Measurements from ENCODE around the gene COL8A1. TPM values are rescaled to one million over a fixed set of nuclear protein-coding genes. Genes with fewer than 3 reads are reported as not detected.

Gene COL8A1
- total RNA-seq, 8 experiments from 2014 or later, result 0.05 to 156 (median 2.5) TPM

DNA sequence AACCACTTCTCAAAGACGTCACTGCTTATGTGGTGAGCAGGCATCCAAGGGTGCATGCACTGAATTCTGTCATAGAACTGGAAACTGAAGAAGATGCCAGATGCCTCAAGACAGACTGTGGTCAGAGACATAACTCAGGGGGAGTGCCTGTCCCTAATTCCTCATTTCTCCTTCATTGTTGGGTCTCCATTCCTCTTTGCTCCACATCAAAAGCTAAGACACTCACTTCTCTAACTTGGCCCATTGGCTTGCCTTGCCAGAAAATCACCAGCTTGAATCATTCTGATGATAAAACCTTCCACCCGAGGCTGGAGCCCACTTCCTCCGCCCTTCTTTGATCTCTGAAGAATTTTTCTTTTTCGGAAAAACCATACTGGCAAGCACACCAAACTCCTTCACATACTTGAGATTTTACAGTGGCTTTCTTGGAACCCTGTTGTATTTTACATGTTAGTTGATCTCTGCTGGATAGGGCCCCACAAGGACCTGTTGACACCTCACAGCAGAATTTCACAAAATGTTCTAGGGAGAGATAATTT, 69.9 kb downstream of the COL8A1 start:
- H3K27ac ChIP-seq, result no peak overlapping the region
- no peak for ATAC-seq (replicated peaks in 6 of 8)
- H3K4me3 ChIP-seq, result no peak overlapping the region
- no peaks in the 10 kb centered on the region for H3K4me1 ChIP-seq (replicated peaks in 1 of 2)
- 36 to 100% (median 90%) methylated on average over 1 to 3 of the region's 4 CpGs; no CpG with 5 or more reads in 2 of the 10 experiments for WGBS, 10 experiments
- in situ Hi-C loops (cut with MboI; ENCODE audit: low pct_unique_long_range_greater_than_20kb in 2 of 9, low sequenced_read_pairs in 9 of 9, unreplicated experiment in 9 of 9), result no loop called here

DNA sequence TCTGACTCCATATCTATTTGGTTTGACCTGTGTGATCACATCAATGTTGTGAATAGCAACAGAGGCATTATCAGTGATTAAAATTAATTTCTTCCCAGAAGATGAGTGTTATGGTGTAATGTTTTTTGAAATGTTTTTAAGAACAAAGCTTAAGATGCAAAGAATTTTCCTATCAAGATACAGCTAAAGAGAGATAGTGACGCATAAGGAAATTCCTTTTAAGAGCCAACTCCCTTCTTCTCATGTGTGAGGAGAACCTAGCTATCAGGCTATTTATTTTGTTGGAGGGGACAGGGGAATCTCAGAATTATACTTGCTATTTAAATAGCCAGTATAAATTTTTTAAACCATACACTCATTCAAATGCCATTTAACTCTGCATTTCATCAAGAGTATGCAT, 71.3 kb downstream of the COL8A1 start:
- H3K4me3 ChIP-seq, result no peak overlapping the region
- in situ Hi-C loops (cut with MboI; ENCODE audit: low pct_unique_long_range_greater_than_20kb in 2 of 9, low sequenced_read_pairs in 9 of 9, unreplicated experiment in 9 of 9), result no loop called here
- WGBS, 10 experiments, result 78 to 100% (median 100%) methylated on average over 1 of the region's 1 CpG; no CpG with 5 or more reads in 3 of the 10 experiments
- no peak overlapping the region for H3K27ac ChIP-seq
- peak in 2 of 8 experiments; percentile 19 to 63 for ATAC-seq (replicated peaks in 6 of 8)
- H3K4me1 ChIP-seq (replicated peaks in 1 of 2), result no peaks in the 10 kb centered on the region

DNA sequence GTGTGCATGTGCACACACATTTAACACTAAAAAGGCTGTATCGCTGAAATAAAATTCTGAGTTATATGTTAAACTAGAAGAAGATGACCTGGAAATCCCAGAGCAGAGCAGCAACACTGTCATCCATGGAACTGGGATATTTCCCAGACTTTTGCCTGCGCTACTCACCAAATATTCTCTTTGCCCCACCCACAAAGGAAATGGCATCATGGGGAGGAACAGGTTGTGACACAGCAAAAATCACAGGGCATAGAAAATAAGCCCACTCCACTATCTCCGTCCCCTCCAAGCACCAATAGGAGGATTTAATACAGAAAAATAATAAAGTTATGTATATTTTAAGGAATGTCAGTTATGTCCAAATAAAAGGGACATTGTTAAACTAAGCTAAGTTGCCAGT, 71.7 kb downstream of the COL8A1 start:
- 31 to 100% (median 68%) methylated on average over 1 to 3 of the region's 3 CpGs; no CpG with 5 or more reads in 2 of the 10 experiments for WGBS, 10 experiments
- no peaks in the 10 kb centered on the region for H3K4me1 ChIP-seq (replicated peaks in 1 of 2)
- in situ Hi-C loops (cut with MboI; ENCODE audit: low pct_unique_long_range_greater_than_20kb in 2 of 9, low sequenced_read_pairs in 9 of 9, unreplicated experiment in 9 of 9), result no loop called here
- H3K27ac ChIP-seq, result no peak overlapping the region
- no peak overlapping the region for H3K4me3 ChIP-seq
- ATAC-seq (replicated peaks in 6 of 8), result peak in 2 of 8 experiments; percentile 31 to 33

DNA sequence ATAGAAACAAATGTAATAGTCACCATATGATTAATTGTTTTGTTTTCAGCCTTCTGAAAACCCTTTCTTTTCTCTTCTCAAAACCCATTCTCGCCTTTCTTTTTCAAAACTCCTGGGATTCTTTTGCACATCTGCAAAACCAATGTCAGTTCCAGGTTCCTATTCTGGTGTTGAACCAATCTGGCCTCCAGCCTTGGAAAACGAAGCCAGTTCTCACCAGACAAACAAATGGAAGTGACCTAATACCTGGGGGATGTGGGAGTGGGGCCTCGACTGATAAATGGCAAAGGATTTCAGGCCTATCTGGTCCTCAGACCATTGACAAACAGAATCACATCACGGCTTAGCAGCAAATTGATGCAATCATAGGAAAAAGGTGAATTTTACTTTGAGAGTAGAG, 73.0 kb downstream of the COL8A1 start:
- 38 to 80% (median 74%) methylated on average over 1 to 4 of the region's 4 CpGs for WGBS, 10 experiments
- ATAC-seq (replicated peaks in 6 of 8), result no peak

DNA sequence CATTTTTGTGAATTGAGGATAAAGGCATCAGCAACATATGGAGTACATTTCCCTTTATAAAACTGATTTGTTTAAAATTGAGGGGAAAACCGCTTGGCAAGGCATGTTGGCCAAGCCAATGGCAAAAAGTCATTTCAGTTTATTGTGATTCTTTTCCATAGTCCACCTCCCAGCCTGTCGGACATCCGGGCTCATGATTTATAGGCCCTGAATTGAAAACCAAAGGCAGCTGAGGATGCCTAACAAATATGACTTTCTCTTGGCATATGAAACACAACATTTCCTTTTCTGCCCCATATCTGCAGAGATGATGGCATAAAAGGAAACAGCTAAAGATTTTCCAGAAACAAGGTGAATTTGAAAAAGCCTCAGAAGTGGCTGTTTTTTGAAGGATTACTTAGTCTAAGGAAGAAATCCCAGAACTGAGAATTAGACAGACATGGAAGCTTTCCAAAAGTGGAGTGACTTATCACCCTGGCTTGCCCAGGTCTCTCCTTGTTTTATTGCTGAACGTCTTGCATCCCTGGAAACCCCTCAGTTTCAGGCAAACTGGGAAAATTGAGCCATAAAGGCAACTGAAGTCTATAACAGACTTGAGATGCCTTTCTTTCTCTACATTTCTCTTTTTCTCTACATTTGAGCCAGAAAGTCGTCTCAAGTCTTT, 74.0 kb downstream of the COL8A1 start:
- in situ Hi-C loops (cut with MboI; ENCODE audit: low pct_unique_long_range_greater_than_20kb in 2 of 9, low sequenced_read_pairs in 9 of 9, unreplicated experiment in 9 of 9), result no loop called here
- H3K4me1 ChIP-seq (replicated peaks in 1 of 2), result no peaks in the 10 kb centered on the region
- ATAC-seq (replicated peaks in 6 of 8), result no peak
- H3K27ac ChIP-seq, result no peak overlapping the region
- no peak overlapping the region for H3K4me3 ChIP-seq
- 40 to 96% (median 87%) methylated on average over 1 to 5 of the region's 5 CpGs for WGBS, 10 experiments

More for the DNA sequence above, 73.0 kb downstream of the COL8A1 start:
- no peak overlapping the region for H3K27ac ChIP-seq
- H3K4me3 ChIP-seq, result no peak overlapping the region
- no peaks in the 10 kb centered on the region for H3K4me1 ChIP-seq (replicated peaks in 1 of 2)
- in situ Hi-C loops (cut with MboI; ENCODE audit: low pct_unique_long_range_greater_than_20kb in 2 of 9, low sequenced_read_pairs in 9 of 9, unreplicated experiment in 9 of 9), result no loop called here

DNA sequence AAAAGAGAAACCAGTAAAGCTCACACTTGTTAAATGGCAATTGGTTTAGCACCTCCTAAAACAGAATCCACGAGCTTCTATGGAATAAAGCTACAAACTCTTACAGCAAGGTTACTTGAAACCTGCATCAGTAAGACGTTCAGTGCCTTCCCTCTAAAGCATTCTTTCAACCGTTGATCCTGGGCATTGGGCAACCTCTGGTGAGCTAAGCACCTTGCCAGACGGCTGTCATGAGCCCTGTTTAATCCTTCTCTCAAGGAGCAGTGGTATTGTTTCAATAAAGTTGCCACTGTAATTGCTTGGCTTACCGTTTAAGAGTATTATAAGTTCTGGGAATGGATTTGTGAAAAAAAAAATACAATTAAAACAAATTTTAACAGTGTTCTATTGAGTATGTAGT, 75.0 kb downstream of the COL8A1 start:
- Histone ChIP-seq H3K27ac (no peak overlapping the region), H3K4me1 (replicated peaks in 1 of 2) (no peaks in the 10 kb centered on the region), H3K4me3 (no peak overlapping the region)
- in situ Hi-C loops (cut with MboI; ENCODE audit: low pct_unique_long_range_greater_than_20kb in 2 of 9, low sequenced_read_pairs in 9 of 9, unreplicated experiment in 9 of 9), result no loop called here
- WGBS, 10 experiments, result 40 to 86% (median 75%) methylated on average over 1 to 5 of the region's 5 CpGs; no CpG with 5 or more reads in 3 of the 10 experiments
- ATAC-seq (replicated peaks in 6 of 8), result no peak

DNA sequence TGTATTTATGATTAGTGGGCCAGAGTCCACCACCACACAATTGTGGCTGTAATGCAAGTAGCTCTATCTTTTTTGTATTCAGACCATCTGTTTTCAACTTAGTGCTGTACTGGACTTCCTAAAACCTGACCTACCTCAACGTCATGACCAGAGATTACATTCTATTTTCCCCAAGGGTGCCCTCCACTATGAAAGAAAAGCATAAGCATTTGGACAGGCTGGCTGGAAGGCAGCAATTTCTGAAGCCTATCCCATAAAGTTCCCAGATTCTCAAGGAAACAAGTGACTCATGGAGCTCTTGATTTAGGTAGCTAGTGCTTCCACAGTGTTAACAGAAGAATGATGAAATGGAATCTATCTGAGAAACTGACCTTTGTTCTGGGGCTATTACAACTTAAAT, 75.8 kb downstream of the COL8A1 start:
- in situ Hi-C loops (cut with MboI; ENCODE audit: low pct_unique_long_range_greater_than_20kb in 2 of 9, low sequenced_read_pairs in 9 of 9, unreplicated experiment in 9 of 9), result no loop called here
- ATAC-seq (replicated peaks in 6 of 8), result no peak
- 20 to 100% (median 79%) methylated on average over 1 of the region's 1 CpG; no CpG with 5 or more reads in 2 of the 10 experiments for whole genome bisulfite sequencing, 10 experiments
- Histone ChIP-seq H3K4me1 (replicated peaks in 1 of 2) (no peaks in the 10 kb centered on the region), H3K27ac (no peak overlapping the region), H3K4me3 (no peak overlapping the region)

DNA sequence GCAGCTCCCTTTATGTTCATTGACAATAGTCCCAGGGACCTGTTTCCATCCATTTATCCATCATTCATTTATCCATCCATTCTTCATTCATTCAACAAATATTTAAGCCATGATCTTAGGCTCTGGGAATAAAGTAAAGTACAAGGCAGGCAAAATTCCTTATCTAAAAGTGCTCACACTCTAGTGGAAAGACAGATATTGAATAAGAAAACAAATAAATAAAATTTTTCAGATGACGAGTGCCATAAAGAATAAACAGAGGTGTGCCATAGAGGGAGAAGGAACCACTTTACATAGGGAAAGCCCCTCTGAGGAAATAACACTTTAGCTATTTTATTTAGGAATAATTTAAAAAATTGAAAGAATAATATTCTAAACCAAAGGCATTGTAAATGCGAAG, 76.2 kb downstream of the COL8A1 start:
- H3K4me1 ChIP-seq (replicated peaks in 1 of 2), result no peaks in the 10 kb centered on the region
- no peak for ATAC-seq (replicated peaks in 6 of 8)
- H3K27ac ChIP-seq, result no peak overlapping the region
- in situ Hi-C loops (cut with MboI; ENCODE audit: low pct_unique_long_range_greater_than_20kb in 2 of 9, low sequenced_read_pairs in 9 of 9, unreplicated experiment in 9 of 9), result no loop called here
- 67 to 100% (median 89%) methylated on average over 1 to 2 of the region's 2 CpGs; no CpG with 5 or more reads in 3 of the 10 experiments for WGBS, 10 experiments
- no peak overlapping the region for H3K4me3 ChIP-seq

DNA sequence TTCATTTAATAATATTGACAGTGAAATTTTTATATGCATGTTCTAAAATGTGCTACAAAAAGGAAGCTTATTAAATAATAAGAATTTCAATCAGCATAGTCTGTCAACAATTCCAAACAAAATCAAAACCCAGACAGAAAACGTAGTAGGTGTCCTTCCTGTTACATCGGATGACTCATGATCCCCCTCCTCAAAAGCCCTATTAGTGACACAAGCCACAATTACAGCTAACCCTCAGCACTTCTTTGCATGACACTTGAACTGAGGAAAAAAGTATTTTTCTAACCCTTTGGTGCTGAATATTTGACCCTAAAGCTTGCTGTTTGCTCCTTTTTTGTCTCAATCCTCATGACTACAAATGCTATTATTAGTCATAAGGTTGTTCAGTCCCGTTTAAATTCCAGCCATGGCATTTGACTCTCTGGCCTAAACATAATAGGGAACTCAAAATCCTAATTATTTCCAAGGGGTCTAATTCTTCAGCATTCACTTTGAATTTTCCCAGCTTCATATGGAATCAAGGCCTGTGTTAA, 78.1 kb downstream of the COL8A1 start:
- 10 to 100% (median 38%) methylated on average over 1 to 3 of the region's 3 CpGs; no CpG with 5 or more reads in 2 of the 10 experiments for WGBS, 10 experiments
- in situ Hi-C loops (cut with MboI; ENCODE audit: low pct_unique_long_range_greater_than_20kb in 2 of 9, low sequenced_read_pairs in 9 of 9, unreplicated experiment in 9 of 9), result no loop called here
- Histone ChIP-seq H3K27ac (no peak overlapping the region), H3K4me3 (no peak overlapping the region), H3K4me1 (replicated peaks in 1 of 2) (no peaks in the 10 kb centered on the region)
- no peak for ATAC-seq (replicated peaks in 6 of 8)

DNA sequence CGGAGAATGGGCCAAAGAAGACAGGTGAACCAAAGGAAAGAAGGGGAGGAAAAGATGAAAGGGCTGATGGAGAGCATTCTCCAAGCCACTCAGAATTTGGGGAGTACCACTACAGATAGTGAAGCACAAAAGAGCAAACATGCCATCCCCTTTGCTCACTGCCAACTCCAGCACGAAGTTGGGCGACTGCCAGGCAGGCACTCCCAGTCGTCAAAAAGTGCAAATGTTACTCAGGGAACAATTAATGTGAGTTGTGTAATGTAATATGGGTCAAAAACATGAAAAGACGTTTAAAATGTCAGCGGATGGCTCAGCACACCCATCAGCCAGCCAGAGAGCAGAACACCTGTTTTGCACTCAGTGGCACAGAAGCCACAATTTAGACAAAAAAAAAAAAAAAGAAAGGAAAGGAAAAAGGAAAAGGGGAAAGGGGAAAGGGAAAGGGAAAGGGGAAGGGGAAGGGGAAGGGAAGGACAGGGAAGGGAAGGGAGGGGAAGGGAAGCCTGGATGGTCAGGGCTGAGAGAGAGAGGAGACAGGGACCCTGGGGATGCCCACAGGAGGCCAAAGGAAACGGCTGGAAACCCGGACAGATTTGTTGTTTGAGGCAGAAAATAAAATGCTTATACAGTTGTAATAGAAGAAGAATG, 82.7 kb downstream of the COL8A1 start:
- H3K4me1 ChIP-seq (replicated peaks in 1 of 2), result no peaks in the 10 kb centered on the region
- no peak overlapping the region for H3K27ac ChIP-seq
- no peak overlapping the region for H3K4me3 ChIP-seq
- ATAC-seq (replicated peaks in 6 of 8), result peak in 3 of 8 experiments; percentile 17 to 43 (median 27)
- 8 to 73% (median 50%) methylated on average over 1 to 8 of the region's 8 CpGs for WGBS, 10 experiments
- in situ Hi-C loops (cut with MboI; ENCODE audit: low pct_unique_long_range_greater_than_20kb in 2 of 9, low sequenced_read_pairs in 9 of 9, unreplicated experiment in 9 of 9), result no loop called here

DNA sequence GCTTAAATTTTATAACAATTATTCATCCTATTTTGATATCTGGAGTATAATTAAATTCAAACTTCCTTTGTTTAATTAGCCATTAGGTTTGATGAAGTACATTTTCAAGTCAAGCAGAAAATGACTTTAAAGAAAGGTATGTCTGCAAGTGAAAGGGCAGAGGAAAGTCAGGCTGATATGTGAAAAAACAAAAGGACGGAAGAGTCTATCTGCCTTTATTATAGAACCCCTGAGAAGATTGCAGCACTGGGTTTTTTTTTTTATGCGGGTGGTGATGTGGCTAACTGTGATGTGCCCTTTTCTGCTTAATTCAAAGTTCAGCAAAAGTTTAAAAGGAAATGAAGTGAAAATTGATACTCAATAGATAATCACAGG, 83.2 kb downstream of the COL8A1 start:
- in situ Hi-C loops (cut with MboI; ENCODE audit: low pct_unique_long_range_greater_than_20kb in 2 of 9, low sequenced_read_pairs in 9 of 9, unreplicated experiment in 9 of 9), result no loop called here
- Histone ChIP-seq H3K4me3 (no peak overlapping the region), H3K27ac (no peak overlapping the region), H3K4me1 (replicated peaks in 1 of 2) (no peaks in the 10 kb centered on the region)
- 29 to 81% (median 60%) methylated on average over 1 to 2 of the region's 2 CpGs; no CpG with 5 or more reads in 1 of the 10 experiments for WGBS, 10 experiments
- ATAC-seq (replicated peaks in 6 of 8), result no peak

DNA sequence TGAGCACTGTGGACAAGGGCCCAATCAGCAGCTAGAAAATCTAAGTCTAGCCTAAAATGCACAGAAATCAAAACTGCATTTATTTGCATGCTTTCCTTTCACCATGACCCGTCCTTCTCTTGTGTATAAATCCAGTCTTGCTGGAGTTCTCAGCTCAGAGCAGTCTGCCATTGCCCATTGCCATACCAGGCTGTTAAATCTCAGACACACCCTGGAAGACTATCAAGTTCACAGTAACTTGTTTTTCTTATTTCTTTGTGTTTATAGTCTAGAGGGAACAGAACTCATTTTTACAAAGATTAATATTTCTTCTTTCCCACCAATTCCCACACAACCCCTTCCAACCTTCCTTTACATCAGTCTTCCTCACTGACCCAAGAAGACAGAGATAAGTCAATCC, 85.9 kb downstream of the COL8A1 start:
- no peak for ATAC-seq (replicated peaks in 6 of 8)
- WGBS, 10 experiments, result 0 to 73% (median 44%) methylated on average over 1 of the region's 1 CpG; no CpG with 5 or more reads in 4 of the 10 experiments

DNA sequence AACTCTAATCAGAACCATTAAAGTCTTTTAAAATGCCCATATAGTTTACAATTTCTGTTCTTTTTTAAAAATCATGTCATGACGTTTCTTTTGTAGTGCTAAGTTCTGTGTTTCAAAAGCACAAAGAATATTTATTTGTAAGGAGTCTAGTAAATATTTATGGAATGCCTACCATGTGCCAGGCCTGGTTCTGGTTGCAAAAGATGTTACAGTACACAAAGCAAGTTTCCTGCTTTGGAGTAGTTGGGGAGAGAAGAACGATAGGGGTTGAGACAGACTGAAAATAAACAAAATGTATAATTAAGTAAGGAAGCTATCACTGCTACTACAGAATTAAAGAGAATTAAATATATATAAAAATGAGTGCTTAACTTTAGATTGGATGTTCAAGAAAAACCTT, 92.5 kb downstream of the COL8A1 start:
- H3K4me3 ChIP-seq, result no peak overlapping the region
- no peak for ATAC-seq (replicated peaks in 6 of 8)
- no peaks in the 10 kb centered on the region for H3K4me1 ChIP-seq (replicated peaks in 1 of 2)
- no peak overlapping the region for H3K27ac ChIP-seq
- 0 to 83% (median 69%) methylated on average over 1 to 2 of the region's 2 CpGs for WGBS, 10 experiments
- in situ Hi-C loops (cut with MboI; ENCODE audit: low pct_unique_long_range_greater_than_20kb in 2 of 9, low sequenced_read_pairs in 9 of 9, unreplicated experiment in 9 of 9), result no loop called here

More for the DNA sequence above, 85.9 kb downstream of the COL8A1 start:
- Histone ChIP-seq H3K27ac (no peak overlapping the region), H3K4me3 (no peak overlapping the region), H3K4me1 (replicated peaks in 1 of 2) (no peaks in the 10 kb centered on the region)
- in situ Hi-C loops (cut with MboI; ENCODE audit: low pct_unique_long_range_greater_than_20kb in 2 of 9, low sequenced_read_pairs in 9 of 9, unreplicated experiment in 9 of 9), result no loop called here

Data from motor neuron (in vitro differentiated cells).